ENCODE results near the gene ACTG1.

The ACTG1 gene

GRCh38 chr17:81545160-81545949 is 32.8 kb upstream of the ACTG1 start:
- no peak for DNase-seq (ENCODE audit: low read depth)
- in situ Hi-C loops (cut with HindIII; ENCODE audit: low sequenced_read_pairs) = no loop called here
- H3K4me3 ChIP-seq (ENCODE audit: low read depth, low read length) = no peak overlapping the region
- TF ChIP-seq CTCF (IDR thresholded peaks at IDR 0.05; ENCODE audit: low read depth, low read length, missing control alignments) = no peak

- no peak for TF ChIP-seq CTCF (IDR thresholded peaks at IDR 0.05; ENCODE audit: low read depth, low read length, missing control alignments)
- H3K4me3 ChIP-seq (ENCODE audit: low read depth, low read length) = no peak overlapping the region
- no peak for DNase-seq (ENCODE audit: low read depth)
- in situ Hi-C loops (cut with HindIII; ENCODE audit: low sequenced_read_pairs) = no loop called here
Measured at GRCh38 chr17:81544281-81544974, 31.8 kb upstream of the ACTG1 start.

GRCh38 chr17:81543756-81544155 is 31.2 kb upstream of the ACTG1 start:
- no peak for TF ChIP-seq CTCF (IDR thresholded peaks at IDR 0.05; ENCODE audit: low read depth, low read length, missing control alignments)
- DNase-seq (ENCODE audit: low read depth) = no peak
- H3K4me3 ChIP-seq (ENCODE audit: low read depth, low read length) = no peak overlapping the region
- in situ Hi-C loops (cut with HindIII; ENCODE audit: low sequenced_read_pairs) = no loop called here

GRCh38 chr17:81543339-81543675 is 30.7 kb upstream of the ACTG1 start:
- DNase-seq (ENCODE audit: low read depth) = no peak
- no peak overlapping the region for H3K4me3 ChIP-seq (ENCODE audit: low read depth, low read length)
- in situ Hi-C loops (cut with HindIII; ENCODE audit: low sequenced_read_pairs) = no loop called here
- TF ChIP-seq CTCF (IDR thresholded peaks at IDR 0.05; ENCODE audit: low read depth, low read length, missing control alignments) = no peak

GRCh38 chr17:81542431-81543338 is 30.1 kb upstream of the ACTG1 start:
- DNase-seq (ENCODE audit: low read depth) = no peak
- no peak overlapping the region for H3K4me3 ChIP-seq (ENCODE audit: low read depth, low read length)
- in situ Hi-C loops (cut with HindIII; ENCODE audit: low sequenced_read_pairs) = no loop called here
- no peak for TF ChIP-seq CTCF (IDR thresholded peaks at IDR 0.05; ENCODE audit: low read depth, low read length, missing control alignments)

GRCh38 chr17:81541123-81541522 is 28.5 kb upstream of the ACTG1 start:
- no peak for DNase-seq (ENCODE audit: low read depth)
- no peak for TF ChIP-seq CTCF (IDR thresholded peaks at IDR 0.05; ENCODE audit: low read depth, low read length, missing control alignments)
- H3K4me3 ChIP-seq (ENCODE audit: low read depth, low read length) = no peak overlapping the region
- in situ Hi-C loops (cut with HindIII; ENCODE audit: low sequenced_read_pairs) = no loop called here
